A549 treated with AZD9567 at 1 μM for 4 hours (cell line): ENCODE measurements around the gene EEF2KMT. TPM values are rescaled to one million over a fixed set of nuclear protein-coding genes. Genes with fewer than 3 reads are reported as not detected.

Experiments used
- total RNA-seq: library from RNA; stranded (reverse); fragments of 200-300 nt; extraction: Qiagen RNA extraction; gene quantifications from 5 replicates; pipeline ENCODE4 v1.2.3, GENCODE V29; 2022; ENCODE audit not compliant: insufficient read depth

Gene EEF2KMT
- 23.1 to 31.2 TPM (median 30.7 TPM) in 5 replicates for total RNA-seq

GRCh38 chr16:5097470-5098220, at the start of gene EEF2KMT:
TSS of gene EEF2KMT (minus strand) at chr16:5097795. CDS start at chr16:5097739, 56 bp downstream.

GRCh38 chr16:5071681-5072333, 25.8 kb downstream of the EEF2KMT start, which contains the start of gene ALG1:
TSS of gene ALG1 (plus strand) at chr16:5071843. CDS start at chr16:5071850, 7 bp downstream.

GRCh38 chr16:5065813-5066212, 31.8 kb downstream of the EEF2KMT start, which contains the start of gene C16orf89:
TSS of gene C16orf89 (minus strand) at chr16:5065956. CDS start at chr16:5065908, 48 bp downstream.

Other genes with a start within 250 kb of the EEF2KMT start
- 2.8 to 3.8 TPM (median 3.6 TPM) in 5 replicates for gene PPL, start 160.6 kb downstream of the EEF2KMT start, total RNA-seq
- gene SEC14L5, start 139.5 kb downstream of the EEF2KMT start, total RNA-seq: 0.02 to 0.08 TPM (median 0.03 TPM) in 4 of 5 replicates, not detected in the other
- 9.2 to 17.0 TPM (median 15.3 TPM) in 5 replicates for gene NAGPA, start 63.9 kb downstream of the EEF2KMT start, total RNA-seq
- gene C16orf89, start 31.8 kb downstream of the EEF2KMT start, total RNA-seq: not detected in 5 replicates
- gene ALG1, start 26.0 kb downstream of the EEF2KMT start, total RNA-seq: 33.8 to 40.5 TPM (median 36.5 TPM) in 5 replicates